ENCODE results near the gene MYB. TPM values are rescaled to one million over a fixed set of nuclear protein-coding genes. Genes with fewer than 3 reads are reported as not detected.
A peak's percentile ranks its signal among the peaks of the same experiment; 100 is the strongest.
"Not testable (repeated sequence)": the region's sequence is repeated elsewhere in the genome, so short reads cannot be mapped to it uniquely, and the experiment has no call there.

Gene MYB
- polyA plus RNA-seq, 6 donors from 2014 or later, result 0.13 to 0.39 (median 0.26) TPM; not detected in 2

- no peak for ATAC-seq (ENCODE audit: low read depth in 2 of 2)
- no peak overlapping the region for H3K4me3 Mint-ChIP-seq
Observed at GRCh38 chr6:135236319-135236718, 55.2 kb downstream of the MYB start.

GRCh38 chr6:135236732-135237131 is 55.6 kb downstream of the MYB start:
- peaks cover 0 to under 1% (median 0%) of the 10 kb centered on the region in 7 donors for H3K9me3 Mint-ChIP-seq
- no peaks in the 10 kb centered on the region for H3K27me3 Mint-ChIP-seq
- H3K4me1 Mint-ChIP-seq, result no peaks in the 10 kb centered on the region
- ATAC-seq (ENCODE audit: low read depth in 2 of 2), result no peak
- DNase-seq, result no peak
- peak overlapping the region in 1 of 6 donors; percentile 27 for H3K27ac Mint-ChIP-seq
- H3K4me3 Mint-ChIP-seq, result no peak overlapping the region
- H3K36me3 Mint-ChIP-seq, result no peaks in the 10 kb centered on the region

More at GRCh38 chr6:135236319-135236718, 55.2 kb downstream of the MYB start:
- H3K9me3 Mint-ChIP-seq, result no peaks in the 10 kb centered on the region
- H3K27ac Mint-ChIP-seq, result peak overlapping the region in 1 of 6 donors; percentile 27
- H3K27me3 Mint-ChIP-seq, result no peaks in the 10 kb centered on the region
- DNase-seq, result no peak
- no peaks in the 10 kb centered on the region for H3K4me1 Mint-ChIP-seq
- H3K36me3 Mint-ChIP-seq, result no peaks in the 10 kb centered on the region

- no peaks in the 10 kb centered on the region for H3K4me1 Mint-ChIP-seq
- peaks cover 0 to 2% (median 0%) of the 10 kb centered on the region in 7 donors for H3K9me3 Mint-ChIP-seq
- ATAC-seq (ENCODE audit: low read depth in 2 of 2) (no peak), DNase-seq (no peak)
- H3K27me3 Mint-ChIP-seq, result no peaks in the 10 kb centered on the region
- H3K4me3 Mint-ChIP-seq, result no peak overlapping the region
- no peak overlapping the region for H3K27ac Mint-ChIP-seq
- no peaks in the 10 kb centered on the region for H3K36me3 Mint-ChIP-seq
Observed at GRCh38 chr6:135240711-135241110, 59.6 kb downstream of the MYB start.

GRCh38 chr6:135243871-135244796 is 63.0 kb downstream of the MYB start:
- no peak overlapping the region for H3K4me3 Mint-ChIP-seq
- H3K27me3 Mint-ChIP-seq, result no peaks in the 10 kb centered on the region
- peaks cover 0 to 3% (median 0%) of the 10 kb centered on the region in 3 donors for H3K4me1 Mint-ChIP-seq
- H3K27ac Mint-ChIP-seq, result no peak overlapping the region
- H3K9me3 Mint-ChIP-seq, result peaks cover 0 to 4% (median 0%) of the 10 kb centered on the region in 7 donors
- ATAC-seq (ENCODE audit: low read depth in 2 of 2), result no peak
- no peak for DNase-seq
- H3K36me3 Mint-ChIP-seq, result no peaks in the 10 kb centered on the region

- Mint-ChIP-seq H3K9me3 (peaks cover 0 to 4% (median 0%) of the 10 kb centered on the region in 7 donors), H3K4me3 (no peak overlapping the region), H3K4me1 (peaks cover 5 to 9% (median 5%) of the 10 kb centered on the region in 3 donors), H3K27ac (no peak overlapping the region), H3K27me3 (no peaks in the 10 kb centered on the region), H3K36me3 (no peaks in the 10 kb centered on the region)
- no peak for ATAC-seq (ENCODE audit: low read depth in 2 of 2)
- DNase-seq, result no peak
Observed at GRCh38 chr6:135244805-135245204, 63.7 kb downstream of the MYB start.

GRCh38 chr6:135246412-135247012 is 65.4 kb downstream of the MYB start:
- H3K36me3 Mint-ChIP-seq; H3K9me3 Mint-ChIP-seq; DNase-seq; H3K4me3 Mint-ChIP-seq; H3K27ac Mint-ChIP-seq; ATAC-seq (ENCODE audit: low read depth in 2 of 2); H3K27me3 Mint-ChIP-seq: not testable (repeated sequence)
- peaks cover 12 to 22% (median 16%) of the 10 kb centered on the region in 3 donors for H3K4me1 Mint-ChIP-seq

- peaks cover 12 to 22% (median 16%) of the 10 kb centered on the region in 3 donors for H3K4me1 Mint-ChIP-seq
- H3K27ac Mint-ChIP-seq, result peak overlapping the region in 3 of 6 donors; percentile 24 to 86 (median 44)
- ATAC-seq (ENCODE audit: low read depth in 2 of 2) (peak; percentile 56 to 67), DNase-seq (peak; percentile 13)
- peak overlapping the region in 3 of 8 donors; percentile 10 to 35 (median 21) for H3K4me3 Mint-ChIP-seq
- no peaks in the 10 kb centered on the region for H3K27me3 Mint-ChIP-seq
- peaks cover 0 to 2% (median 0%) of the 10 kb centered on the region in 7 donors for H3K9me3 Mint-ChIP-seq
- H3K36me3 Mint-ChIP-seq, result no peaks in the 10 kb centered on the region
Observed at GRCh38 chr6:135250234-135250633, 69.1 kb downstream of the MYB start.

GRCh38 chr6:135250751-135251497 is 69.8 kb downstream of the MYB start:
- H3K27ac Mint-ChIP-seq, result peak overlapping the region in 1 of 6 donors; percentile 86
- peaks cover 12 to 22% (median 16%) of the 10 kb centered on the region in 3 donors for H3K4me1 Mint-ChIP-seq
- no peak for ATAC-seq (ENCODE audit: low read depth in 2 of 2)

GRCh38 chr6:135251498-135252441 is 70.7 kb downstream of the MYB start:
- Mint-ChIP-seq H3K36me3 (no peaks in the 10 kb centered on the region), H3K4me3 (no peak overlapping the region), H3K27ac (no peak overlapping the region), H3K9me3 (peaks cover 0 to 2% (median 0%) of the 10 kb centered on the region in 7 donors), H3K4me1 (peaks cover 12 to 22% (median 16%) of the 10 kb centered on the region in 3 donors), H3K27me3 (no peaks in the 10 kb centered on the region)
- ATAC-seq (ENCODE audit: low read depth in 2 of 2) (no peak), DNase-seq (no peak)

More at GRCh38 chr6:135250751-135251497, 69.8 kb downstream of the MYB start:
- Mint-ChIP-seq H3K9me3 (peaks cover 0 to 2% (median 0%) of the 10 kb centered on the region in 7 donors), H3K4me3 (peak overlapping the region in 2 of 8 donors; percentile 21 to 35), H3K27me3 (no peaks in the 10 kb centered on the region), H3K36me3 (no peaks in the 10 kb centered on the region)
- no peak for DNase-seq

- peaks cover 0 to 3% (median 0%) of the 10 kb centered on the region in 3 donors for H3K27me3 Mint-ChIP-seq
- no peak overlapping the region for H3K27ac Mint-ChIP-seq
- no peak for DNase-seq
- no peak overlapping the region for H3K4me3 Mint-ChIP-seq
- H3K4me1 Mint-ChIP-seq, result peaks cover 10 to 16% (median 14%) of the 10 kb centered on the region in 3 donors
- H3K9me3 Mint-ChIP-seq, result no peaks in the 10 kb centered on the region
- ATAC-seq (ENCODE audit: low read depth in 2 of 2), result no peak
- H3K36me3 Mint-ChIP-seq, result no peaks in the 10 kb centered on the region
Observed at GRCh38 chr6:135254471-135254870, 73.4 kb downstream of the MYB start.

GRCh38 chr6:135256866-135257265 is 75.8 kb downstream of the MYB start:
- DNase-seq, result no peak
- Mint-ChIP-seq H3K4me3 (no peak overlapping the region), H3K27me3 (peaks cover 0 to 11% (median 4%) of the 10 kb centered on the region in 3 donors), H3K4me1 (no peaks in the 10 kb centered on the region), H3K9me3 (no peaks in the 10 kb centered on the region), H3K36me3 (no peaks in the 10 kb centered on the region), H3K27ac (no peak overlapping the region)
- no peak for ATAC-seq (ENCODE audit: low read depth in 2 of 2)

GRCh38 chr6:135257631-135258405 is 76.7 kb downstream of the MYB start:
- no peaks in the 10 kb centered on the region for H3K4me1 Mint-ChIP-seq
- no peaks in the 10 kb centered on the region for H3K9me3 Mint-ChIP-seq
- no peak for ATAC-seq (ENCODE audit: low read depth in 2 of 2)
- no peak for DNase-seq
- no peak overlapping the region for H3K4me3 Mint-ChIP-seq
- H3K27me3 Mint-ChIP-seq, result peaks cover 3 to 11% (median 7%) of the 10 kb centered on the region in 3 donors
- H3K27ac Mint-ChIP-seq, result no peak overlapping the region
- H3K36me3 Mint-ChIP-seq, result no peaks in the 10 kb centered on the region

Measured in naive B cell (primary cell).